ENCODE results near the gene DEFB121. TPM values are rescaled to one million over a fixed set of nuclear protein-coding genes. Genes with fewer than 3 reads are reported as not detected.

DEFB121 gene
- total and polyA plus RNA-seq, 5 donors from 2014 or later = not detected

Other genes with a start within 250 kb of the DEFB121 start
- gene DEFB115, start 148.6 kb downstream of the DEFB121 start, total RNA-seq = not detected
- not detected for gene DEFB115, start 148.6 kb downstream of the DEFB121 start, polyA plus RNA-seq
- gene DEFB116, start 97.6 kb downstream of the DEFB121 start, total RNA-seq = not detected
- not detected for gene DEFB116, start 97.6 kb downstream of the DEFB121 start, polyA plus RNA-seq
- gene DEFB118, start 37.6 kb downstream of the DEFB121 start, total RNA-seq = not detected
- gene DEFB118, start 37.6 kb downstream of the DEFB121 start, polyA plus RNA-seq = not detected
- not detected for gene DEFB119, start 15.6 kb downstream of the DEFB121 start, total RNA-seq
- gene DEFB119, start 15.6 kb downstream of the DEFB121 start, polyA plus RNA-seq = not detected
- gene DEFB123, start 34.4 kb upstream of the DEFB121 start, total RNA-seq = not detected
- not detected for gene DEFB123, start 34.4 kb upstream of the DEFB121 start, polyA plus RNA-seq
- not detected for gene DEFB124, start 68.9 kb upstream of the DEFB121 start, total RNA-seq
- gene DEFB124, start 68.9 kb upstream of the DEFB121 start, polyA plus RNA-seq = not detected
- gene REM1, start 69.1 kb upstream of the DEFB121 start, total RNA-seq = not detected
- gene REM1, start 69.1 kb upstream of the DEFB121 start, polyA plus RNA-seq = not detected
- 111 TPM for gene HM13, start 108.2 kb upstream of the DEFB121 start, total RNA-seq
- 100 to 1,000 TPM; 119 to 142 (median 137) TPM for gene HM13, start 108.2 kb upstream of the DEFB121 start, polyA plus RNA-seq
- 9.4 TPM for gene ID1, start 199.1 kb upstream of the DEFB121 start, total RNA-seq
- gene ID1, start 199.1 kb upstream of the DEFB121 start, polyA plus RNA-seq = 1 to 10 TPM in 2 of 4 donors, under 1 TPM in 2; 0.71 to 2.6 (median 0.91) TPM
- not detected for gene COX4I2, start 231.7 kb upstream of the DEFB121 start, total RNA-seq
- gene COX4I2, start 231.7 kb upstream of the DEFB121 start, polyA plus RNA-seq = not detected